Peyer's patch (tissue), 4 donors: ENCODE measurements around the gene IL18R1.

ENCODE experiments used
- CTCF ChIP-seq, 6 experiments: fragments of 450-650 bp in 4 of 6; fragments of 200-600 bp in 2 of 6; sonication (generic) in 1 of 6; IDR thresholded peaks; one replicate each; pipeline ENCODE4 v1.5.1; 2017 to 2019; ENCODE audit warnings: antibody characterized with exemption in 6 of 6, mild to moderate bottlenecking in 3 of 6, moderate library complexity in 1 of 6
- POLR2A ChIP-seq, 2 donors: fragments of 450-650 bp; IDR thresholded peaks; one replicate each; pipeline ENCODE4 v1.5.1; 2017; ENCODE audit warnings: antibody characterized with exemption in 2 of 2, mild to moderate bottlenecking in 2 of 2, moderate library complexity in 2 of 2

GRCh38 chr2:102424754-102425153 is 69.2 kb downstream of the IL18R1 start:
- TF ChIP-seq CTCF (IDR thresholded peaks at IDR 0.05) (no peak), POLR2A (IDR thresholded peaks at IDR 0.05) (no peak)
